Vagina (tissue), 2 donors: ENCODE measurements around the gene SHISA4.
"Not testable (repeated sequence)": the region's sequence is repeated elsewhere in the genome, so short reads cannot be mapped to it uniquely, and the experiment has no call there.

Source experiments
- CTCF ChIP-seq, 3 experiments: fragments of 450-650 bp in 2 of 3; fragments of 200-600 bp in 1 of 3; sonication (generic) in 1 of 3; IDR thresholded peaks; one replicate each; pipeline ENCODE4 v1.5.1; 2017 to 2019; ENCODE audit warnings: antibody characterized with exemption in 3 of 3, mild to moderate bottlenecking in 2 of 3, moderate library complexity in 2 of 3
- POLR2A ChIP-seq, 2 donors: fragments of 450-650 bp; IDR thresholded peaks; one replicate each; pipeline ENCODE4 v1.6.1; 2017; ENCODE audit warnings: antibody characterized with exemption in 2 of 2, mild to moderate bottlenecking in 2 of 2, moderate library complexity in 2 of 2
- POLR2AphosphoS5 ChIP-seq, 2 donors: sonication (generic); formaldehyde crosslinking; IDR thresholded peaks; one replicate each; pipeline ENCODE4 v1.9.0; 2017; ENCODE audit warnings: antibody characterized with exemption in 2 of 2, mild to moderate bottlenecking in 2 of 2, low read depth in 1 of 2; ENCODE audit not compliant: insufficient read depth in 1 of 2

- TF ChIP-seq POLR2A (IDR thresholded peaks at IDR 0.05); POLR2AphosphoS5 (IDR thresholded peaks at IDR 0.05; ENCODE audit: insufficient read depth in 1 of 2, low read depth in 1 of 2); CTCF (IDR thresholded peaks at IDR 0.05): not testable (repeated sequence)
Measured at GRCh38 chr1:201856722-201857121, 32.0 kb upstream of the SHISA4 start.
